A673 (cell line): Measurements from ENCODE around the gene FCRL1. TPM values are rescaled to one million over a fixed set of nuclear protein-coding genes. Genes with fewer than 3 reads are reported as not detected.

Source experiments
- Bru-seq: library from RNA; stranded (reverse); fragments of 400-500 nt; gene quantifications from one replicate; lab custom pipeline; 2021; lab: Mats Ljungman, UMichigan
- BruChase-seq, 2 experiments: library from RNA; stranded (reverse); fragments of 400-500 nt; gene quantifications; one replicate each; lab custom pipeline; 2021; lab: Mats Ljungman, UMichigan
- BruUV-seq: library from RNA; stranded (reverse); fragments of 400-500 nt; replicated peaks from 2 replicates; lab custom pipeline; 2021; lab: Mats Ljungman, UMichigan
- CTCF ChIA-PET: fragments of 300-600 bp; sonication (Branson Sonifier 250); formaldehyde crosslinking; loops from one replicate; lab custom pipeline; 2022; ENCODE audit warnings: antibody characterized with exemption; lab: Charles Lee
- POLR2A ChIA-PET: fragments of 300-600 bp; sonication (Branson Sonifier 250); formaldehyde crosslinking; loops from one replicate; lab custom pipeline; 2022; ENCODE audit warnings: antibody characterized with exemption; ENCODE audit not compliant: low non-redundant PET; lab: Charles Lee
- DNase-seq: peaks from one replicate; pipeline ENCODE4 v3.0.0-alpha.2; 2015; ENCODE audit warnings: low spot score
- H3K27ac ChIP-seq: fragments of 200-600 bp; sonication (generic); 2 replicates; pipeline ENCODE4 v1.5.1; 2016; ENCODE audit warnings: mixed run types, low read depth, mild to moderate bottlenecking, mixed read lengths, antibody characterized with exemption, low read length; ENCODE audit not compliant: poor library complexity, severe bottlenecking
- H3K27me3 ChIP-seq: fragments of 200-600 bp; sonication (generic); replicated peaks from 2 replicates; pipeline ENCODE4 v1.6.1; 2017; ENCODE audit warnings: mixed run types, low read depth, mild to moderate bottlenecking, mixed read lengths, antibody characterized with exemption, low read length; ENCODE audit not compliant: insufficient read depth, poor library complexity
- H3K36me3 ChIP-seq: fragments of 200-600 bp; sonication (generic); 2 replicates; pipeline ENCODE4 v1.6.1; 2016; ENCODE audit warnings: mixed run types, mild to moderate bottlenecking, mixed read lengths, antibody characterized with exemption, low read length; ENCODE audit not compliant: insufficient read depth, poor library complexity, severe bottlenecking
- H3K4me1 ChIP-seq: fragments of 200-600 bp; sonication (generic); 2 replicates; pipeline ENCODE4 v1.6.1; 2017; ENCODE audit warnings: mixed run types, mild to moderate bottlenecking, mixed read lengths, antibody characterized with exemption, low read length; ENCODE audit not compliant: insufficient read depth, poor library complexity, severe bottlenecking
- H3K4me3 ChIP-seq: fragments of 200-600 bp; sonication (generic); 2 replicates; pipeline ENCODE4 v1.5.1; 2016; ENCODE audit warnings: low read depth, mixed run types, mild to moderate bottlenecking, mixed read lengths, low read length; ENCODE audit not compliant: poor library complexity, severe bottlenecking
- H3K9me3 ChIP-seq: fragments of 200-600 bp; sonication (generic); 2 replicates; pipeline ENCODE4 v1.6.1; 2016; ENCODE audit warnings: mixed run types, low read depth, mild to moderate bottlenecking, mixed read lengths, antibody characterized with exemption, low read length; ENCODE audit not compliant: poor library complexity, severe bottlenecking
- CTCF ChIP-seq: fragments of 300-800, 200-600 bp; sonication (generic); conservative IDR thresholded peaks from 2 replicates; pipeline ENCODE4 v1.5.1; 2017; ENCODE audit warnings: low read depth, mild to moderate bottlenecking, antibody characterized with exemption, low read length, moderate library complexity, mixed read lengths
- EZH2 ChIP-seq: fragments of 200-600 bp; sonication (generic); IDR thresholded peaks from 2 replicates; pipeline ENCODE4 v1.6.1; 2017; ENCODE audit warnings: borderline replicate concordance, low read depth, mild to moderate bottlenecking, mixed read lengths, antibody characterized with exemption, low read length; ENCODE audit not compliant: poor library complexity, severe bottlenecking
- intact Hi-C: fragments of 100-400 bp; cut with micrococcal nuclease; formaldehyde crosslinking; loops from one replicate; pipeline ENCODE4 v1.10.0; 2022; ENCODE audit not compliant: unreplicated experiment
- long read RNA-seq: library from polyadenylated mRNA; stranded (forward); transcript quantifications from one replicate; pipeline ENCODE4 v2.0.0, GENCODE V29; 2022
- total RNA-seq: library from RNA; stranded (reverse); gene quantifications from 2 replicates; pipeline ENCODE4 v1.2.3, GENCODE V29; 2021

The FCRL1 gene
- total RNA-seq (not detected in 2 replicates), Bru-seq, nascent RNA (not detected), BruChase-seq, experiment 1, labeled RNA remaining after a 2-hour chase (percentile 6 among the genes with signal in this experiment), BruChase-seq, experiment 2, labeled RNA remaining after a 6-hour chase (percentile 3 among the genes with signal in this experiment)
- long read RNA-seq = 0 reads

GRCh38 chr1:157819896-157820295 is at the start of gene FCRL1:
FCRL1 (minus strand) TSS chr1:157820120; CDS start chr1:157820037, 83 bp downstream.
- no peak within 1 kb of the TSS for H3K27ac ChIP-seq
- no peak for TF ChIP-seq CTCF
- no peak for TF ChIP-seq EZH2
- intact Hi-C loops = no loop called here
- ChIA-PET POLR2A (no interaction called here), CTCF (no interaction called here)
- no peaks in the 10 kb centered on the region for H3K9me3 ChIP-seq
- no peaks in the 10 kb centered on the region for H3K4me1 ChIP-seq
- no peak for DNase-seq
- H3K36me3 ChIP-seq = no peaks in the 10 kb centered on the region
- peaks cover 45% of the 10 kb centered on the region for H3K27me3 ChIP-seq
- H3K4me3 ChIP-seq = no peak within 1 kb of the TSS
- no TSS peak for BruUV-seq

GRCh38 chr1:157868654-157869053 is 48.7 kb upstream of the FCRL1 start:
- no peaks in the 10 kb centered on the region for H3K36me3 ChIP-seq
- no peak for DNase-seq
- ChIA-PET CTCF (no interaction called here), POLR2A (no interaction called here)
- intact Hi-C loops = loop anchor here (10.0 kb wide), 1 partner anchor 284 kb away; no protein-coding TSS in a partner anchor
- H3K27ac ChIP-seq = no peak overlapping the region
- H3K27me3 ChIP-seq = peaks cover 23% of the 10 kb centered on the region
- H3K4me3 ChIP-seq = no peak overlapping the region
- no peaks in the 10 kb centered on the region for H3K4me1 ChIP-seq
- TF ChIP-seq EZH2 (no peak), CTCF (no peak)
- no peaks in the 10 kb centered on the region for H3K9me3 ChIP-seq
- BruUV-seq = no TSS peak

- ChIA-PET POLR2A (no interaction called here), CTCF (no interaction called here)
- intact Hi-C loops = loop anchor here (10.0 kb wide), 1 partner anchor 278 kb away; no protein-coding TSS in a partner anchor
- Histone ChIP-seq H3K36me3 (no peaks in the 10 kb centered on the region), H3K4me3 (no peak overlapping the region), H3K4me1 (no peaks in the 10 kb centered on the region), H3K27ac (no peak overlapping the region), H3K9me3 (no peaks in the 10 kb centered on the region), H3K27me3 (peaks cover 54% of the 10 kb centered on the region)
- DNase-seq = no peak
- TF ChIP-seq CTCF (no peak), EZH2 (no peak)
- BruUV-seq = no TSS peak
These were observed 42.5 kb upstream of the FCRL1 start for GRCh38 chr1:157862114-157863070.
